GM10266 (cell line): ENCODE measurements around the gene SGCB.

Experiments used
- DNase-seq: peaks from one replicate; pipeline ENCODE4 v3.0.0; 2012; ENCODE audit errors: extremely low spot score
- CTCF ChIP-seq: IDR thresholded peaks from 2 replicates; pipeline ENCODE4 v1.5.1; 2012; ENCODE audit warnings: mild to moderate bottlenecking, low read depth; ENCODE audit not compliant: control insufficient read depth, insufficient read depth; ENCODE audit errors: missing control alignments

The SGCB gene

GRCh38 chr4:51995647-51996220 is 42.4 kb downstream of the SGCB start:
- no peak for TF ChIP-seq CTCF

More at GRCh38 chr4:51995647-51996220, 42.4 kb downstream of the SGCB start:
- DNase-seq: no peak
